SJSA1 (cell line): ENCODE measurements around the gene SPOCK1. TPM values are rescaled to one million over a fixed set of nuclear protein-coding genes. Genes with fewer than 3 reads are reported as not detected.

ENCODE experiments used
- DNase-seq, 2 experiments: peaks; one replicate each; pipeline ENCODE4 v3.0.0-alpha.2; 2015 to 2020; ENCODE audit warnings: low spot score in 2 of 2, low read depth in 1 of 2
- H3K27ac ChIP-seq: fragments of 250-450 bp; sonication (Bioruptor Pico); 2 replicates; pipeline ENCODE4 v1.5.1; 2020; ENCODE audit warnings: mild to moderate bottlenecking, moderate library complexity
- H3K27me3 ChIP-seq: fragments of 250-450 bp; sonication (Bioruptor Pico); replicated peaks from 2 replicates; pipeline ENCODE4 v1.5.1; 2020; ENCODE audit warnings: mild to moderate bottlenecking, moderate library complexity
- H3K36me3 ChIP-seq: fragments of 250-450 bp; sonication (Bioruptor Pico); 2 replicates; pipeline ENCODE4 v1.5.1; 2020; ENCODE audit warnings: mild to moderate bottlenecking
- H3K4me1 ChIP-seq: fragments of 250-450 bp; sonication (Bioruptor Pico); replicated peaks from 2 replicates; pipeline ENCODE4 v1.6.1; 2021; ENCODE audit warnings: mild to moderate bottlenecking
- H3K4me3 ChIP-seq: fragments of 250-450 bp; sonication (Bioruptor Pico); 2 replicates; pipeline ENCODE4 v1.5.1; 2020; ENCODE audit warnings: mild to moderate bottlenecking
- H3K9me3 ChIP-seq: fragments of 250-450 bp; sonication (Bioruptor Pico); replicated peaks from 2 replicates; pipeline ENCODE4 v1.5.1; 2020; ENCODE audit warnings: mild to moderate bottlenecking
- total RNA-seq: library from RNA; depleted of rRNA; stranded (reverse); fragments of >200 nt; shearing (Covaris generic); gene quantifications from 2 replicates; pipeline ENCODE4 v1.2.3, GENCODE V29; 2014

SPOCK1 gene
- total RNA-seq, 1 experiment from 2014 or later: 0.95 TPM

DNA sequence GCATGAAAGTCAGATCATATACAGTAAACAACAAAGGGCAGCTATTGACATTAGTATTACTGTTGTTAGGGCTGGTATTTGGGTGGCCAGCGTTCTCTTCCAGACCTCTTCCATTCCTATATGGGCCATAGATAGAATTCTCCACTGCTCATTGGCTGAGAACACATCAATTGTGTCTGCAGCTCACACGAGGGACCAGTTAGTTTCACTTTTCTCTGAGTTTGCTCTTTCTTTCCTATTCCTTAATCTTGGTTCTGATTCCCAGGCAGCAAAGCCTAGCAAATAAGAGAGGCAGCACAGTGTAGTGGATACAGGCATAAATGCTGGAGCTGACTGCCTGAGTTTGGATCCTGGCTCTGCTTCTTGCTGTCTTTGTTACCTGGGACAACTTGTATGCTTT, 476.4 kb downstream of the SPOCK1 start:
- no peak overlapping the region for H3K27ac ChIP-seq
- H3K4me1 ChIP-seq: no peaks in the 10 kb centered on the region
- H3K36me3 ChIP-seq: no peaks in the 10 kb centered on the region
- H3K4me3 ChIP-seq: no peak overlapping the region
- H3K27me3 ChIP-seq: no peaks in the 10 kb centered on the region
- H3K9me3 ChIP-seq: no peaks in the 10 kb centered on the region
- DNase-seq: no peak

- Histone ChIP-seq H3K27ac (no peak overlapping the region), H3K4me1 (no peaks in the 10 kb centered on the region), H3K4me3 (no peak overlapping the region), H3K27me3 (no peaks in the 10 kb centered on the region), H3K36me3 (no peaks in the 10 kb centered on the region), H3K9me3 (no peaks in the 10 kb centered on the region)
- DNase-seq: no peak
Observed at GRCh38 chr5:137022043-137022442, 477.1 kb downstream of the SPOCK1 start.

- Histone ChIP-seq H3K4me3 (no peak overlapping the region), H3K36me3 (no peaks in the 10 kb centered on the region), H3K4me1 (no peaks in the 10 kb centered on the region), H3K27ac (no peak overlapping the region), H3K9me3 (no peaks in the 10 kb centered on the region), H3K27me3 (no peaks in the 10 kb centered on the region)
- DNase-seq: no peak
Observed at GRCh38 chr5:137019229-137019628, 479.9 kb downstream of the SPOCK1 start.

- Histone ChIP-seq H3K4me3 (no peak overlapping the region), H3K27me3 (no peaks in the 10 kb centered on the region), H3K36me3 (no peaks in the 10 kb centered on the region), H3K9me3 (no peaks in the 10 kb centered on the region), H3K27ac (no peak overlapping the region), H3K4me1 (no peaks in the 10 kb centered on the region)
- no peak for DNase-seq
Observed at GRCh38 chr5:137016783-137017324, 482.3 kb downstream of the SPOCK1 start.

GRCh38 chr5:137015540-137016116, 483.5 kb downstream of the SPOCK1 start:
- Histone ChIP-seq H3K27me3 (no peaks in the 10 kb centered on the region), H3K27ac (no peak overlapping the region), H3K9me3 (no peaks in the 10 kb centered on the region), H3K36me3 (no peaks in the 10 kb centered on the region), H3K4me1 (no peaks in the 10 kb centered on the region), H3K4me3 (no peak overlapping the region)
- DNase-seq: no peak

DNA sequence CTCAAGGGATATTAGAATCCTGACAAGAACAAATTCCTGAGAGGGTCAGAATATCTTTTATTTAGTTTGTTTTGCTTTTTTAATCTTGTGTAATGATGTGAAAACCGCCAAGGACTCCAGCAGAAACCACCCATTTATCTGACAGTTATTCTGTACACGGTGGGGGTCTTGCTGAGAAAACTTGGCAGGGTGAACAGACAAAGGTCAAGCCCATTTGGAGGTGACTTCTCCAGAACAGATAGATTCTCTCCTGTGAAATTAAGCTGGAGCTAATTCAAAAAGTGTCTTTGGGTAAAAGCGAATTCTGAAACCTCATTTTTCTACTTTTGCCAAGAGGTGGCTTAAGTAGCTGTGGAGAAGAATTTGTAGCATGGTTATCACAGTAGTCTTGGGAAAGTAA, 484.4 kb downstream of the SPOCK1 start:
- no peaks in the 10 kb centered on the region for H3K36me3 ChIP-seq
- no peaks in the 10 kb centered on the region for H3K27me3 ChIP-seq
- no peaks in the 10 kb centered on the region for H3K9me3 ChIP-seq
- DNase-seq: no peak
- no peak overlapping the region for H3K4me3 ChIP-seq
- H3K4me1 ChIP-seq: no peaks in the 10 kb centered on the region
- H3K27ac ChIP-seq: no peak overlapping the region

- no peak overlapping the region for H3K4me3 ChIP-seq
- H3K4me1 ChIP-seq: no peaks in the 10 kb centered on the region
Observed at GRCh38 chr5:137010226-137010625, 488.9 kb downstream of the SPOCK1 start.

GRCh38 chr5:137004279-137004678, 494.8 kb downstream of the SPOCK1 start:
- no peaks in the 10 kb centered on the region for H3K36me3 ChIP-seq
- DNase-seq: no peak
- H3K4me3 ChIP-seq: no peak overlapping the region

More at GRCh38 chr5:137010226-137010625, 488.9 kb downstream of the SPOCK1 start:
- no peak for DNase-seq
- no peaks in the 10 kb centered on the region for H3K36me3 ChIP-seq
- H3K27me3 ChIP-seq: no peaks in the 10 kb centered on the region
- no peaks in the 10 kb centered on the region for H3K9me3 ChIP-seq
- no peak overlapping the region for H3K27ac ChIP-seq

DNA sequence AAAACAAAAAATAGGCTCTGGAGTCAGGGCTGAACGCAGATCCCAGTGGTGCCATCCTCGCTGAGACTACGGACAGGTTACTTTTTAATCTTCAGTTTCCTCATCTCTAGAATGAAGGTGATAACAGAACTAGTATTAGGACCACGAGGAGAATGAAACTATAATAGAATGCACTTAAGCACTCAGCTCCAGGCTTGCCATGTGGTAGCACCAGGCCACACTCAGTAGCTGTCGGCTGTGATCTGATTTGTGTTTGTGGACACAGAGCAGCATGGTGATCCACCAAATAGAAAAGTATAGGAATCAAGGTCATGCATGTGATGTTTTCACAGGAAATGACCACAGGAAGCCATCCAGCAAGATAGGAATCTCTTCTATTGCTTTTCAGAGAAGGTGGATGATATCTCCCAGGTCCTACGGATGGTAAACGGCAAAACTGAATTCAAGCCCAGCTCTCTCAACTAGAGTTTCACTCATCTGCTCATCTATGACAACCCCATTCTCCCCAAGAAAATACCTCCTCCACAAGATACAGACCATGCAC, 498.0 kb downstream of the SPOCK1 start:
- Histone ChIP-seq H3K27me3 (0 out of 2 replicates have a peak, but pooled peaks cover 4% of the 10 kb centered on the region), H3K9me3 (no peaks in the 10 kb centered on the region), H3K4me1 (no peaks in the 10 kb centered on the region), H3K27ac (no peak overlapping the region), H3K4me3 (no peak overlapping the region), H3K36me3 (no peaks in the 10 kb centered on the region)
- DNase-seq: no peak

More at GRCh38 chr5:137004279-137004678, 494.8 kb downstream of the SPOCK1 start:
- H3K4me1 ChIP-seq: no peaks in the 10 kb centered on the region
- no peak overlapping the region for H3K27ac ChIP-seq
- H3K9me3 ChIP-seq: no peaks in the 10 kb centered on the region
- no peaks in the 10 kb centered on the region for H3K27me3 ChIP-seq

DNA sequence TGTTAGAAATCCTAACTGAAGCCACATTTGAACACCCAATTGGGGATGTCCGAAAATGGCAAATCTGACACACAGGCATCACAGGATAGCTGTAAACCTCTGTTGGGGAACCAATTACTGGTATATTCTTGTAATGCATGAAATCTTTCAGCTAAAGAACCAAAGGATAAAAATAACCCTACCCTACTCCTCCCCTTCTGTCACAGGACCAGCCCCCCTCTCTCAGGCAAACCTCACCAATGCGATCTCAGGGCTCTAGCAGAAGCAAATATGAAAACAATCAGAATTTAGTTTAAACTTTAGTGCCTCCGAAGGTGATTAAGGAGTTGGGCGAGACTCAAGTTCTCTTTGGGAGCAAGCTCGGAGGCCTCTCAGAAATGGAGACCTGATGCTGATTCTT, 499.3 kb downstream of the SPOCK1 start:
- 0 out of 2 replicates have a peak, but pooled peaks cover 4% of the 10 kb centered on the region for H3K27me3 ChIP-seq

DNA sequence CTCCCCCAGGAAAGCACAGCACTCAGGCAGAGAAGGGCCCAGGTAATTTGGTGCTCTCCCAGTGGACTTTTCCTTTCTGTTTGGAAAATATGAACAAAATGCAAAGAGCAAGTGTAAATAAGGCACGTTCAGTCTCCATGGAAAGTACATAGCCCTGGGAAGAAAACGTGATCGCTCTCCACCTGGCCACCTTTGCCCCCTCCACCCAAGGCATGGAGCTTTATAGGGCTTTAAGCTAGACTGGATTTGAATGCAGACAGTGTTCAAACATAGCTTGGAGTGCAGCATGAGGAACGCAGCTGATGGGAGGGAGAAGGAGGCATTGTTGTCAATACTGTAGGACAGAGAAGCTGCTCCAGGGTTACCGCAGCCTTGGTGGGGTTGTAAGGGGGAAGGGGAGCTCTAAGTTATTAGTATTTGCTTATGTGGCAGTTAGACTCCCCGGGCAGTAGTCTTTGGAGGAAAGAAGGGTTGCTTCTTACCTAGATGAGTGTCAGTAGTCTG, 500.2 kb downstream of the SPOCK1 start:
- Histone ChIP-seq H3K36me3 (no peaks in the 10 kb centered on the region), H3K4me1 (no peaks in the 10 kb centered on the region), H3K27ac (no peak overlapping the region), H3K9me3 (no peaks in the 10 kb centered on the region), H3K4me3 (no peak overlapping the region), H3K27me3 (0 out of 2 replicates have a peak, but pooled peaks cover 4% of the 10 kb centered on the region)
- no peak for DNase-seq

More for the DNA sequence above, 499.3 kb downstream of the SPOCK1 start:
- DNase-seq: no peak
- no peaks in the 10 kb centered on the region for H3K9me3 ChIP-seq
- no peaks in the 10 kb centered on the region for H3K4me1 ChIP-seq
- H3K4me3 ChIP-seq: no peak overlapping the region
- no peaks in the 10 kb centered on the region for H3K36me3 ChIP-seq
- H3K27ac ChIP-seq: no peak overlapping the region

GRCh38 chr5:136994154-136994553, 505.0 kb downstream of the SPOCK1 start:
- Histone ChIP-seq H3K4me3 (no peak overlapping the region), H3K4me1 (no peaks in the 10 kb centered on the region), H3K9me3 (no peaks in the 10 kb centered on the region), H3K27me3 (peaks cover 4% of the 10 kb centered on the region; the same call in 1 of the 2 replicates), H3K27ac (no peak overlapping the region), H3K36me3 (no peaks in the 10 kb centered on the region)
- DNase-seq: no peak

DNA sequence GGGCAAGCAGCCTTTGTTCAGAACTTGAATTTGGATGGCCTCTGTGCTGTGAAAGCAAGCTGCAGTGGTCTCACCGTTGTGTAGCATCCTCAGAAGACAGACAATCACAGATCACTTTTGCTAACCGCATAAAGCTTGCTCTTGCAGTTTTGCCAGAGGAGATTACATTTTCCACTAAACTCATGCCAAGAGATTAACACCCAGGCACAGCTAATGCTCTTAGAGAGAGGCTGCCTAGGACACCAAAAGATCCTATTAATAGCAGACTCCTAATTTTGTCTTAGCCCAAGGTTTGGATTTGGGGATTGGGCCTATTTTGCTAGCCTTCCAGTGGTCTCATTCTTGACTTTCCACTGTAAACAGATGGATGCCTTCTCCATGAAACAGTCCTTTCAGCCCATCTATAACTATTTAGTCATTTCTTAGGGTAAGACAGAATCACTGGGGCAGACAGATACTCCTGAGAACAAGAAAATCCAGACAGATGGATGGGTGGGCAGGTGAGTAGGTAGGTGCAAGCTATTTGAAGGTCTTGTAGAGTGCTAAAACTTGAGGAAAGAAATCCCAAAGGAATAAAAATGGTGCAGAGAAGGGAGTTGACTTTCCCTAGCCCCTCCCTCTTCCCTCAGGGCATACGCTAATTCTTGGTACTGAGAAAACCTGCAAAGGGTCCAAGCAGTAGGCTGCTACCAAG, 506.2 kb downstream of the SPOCK1 start:
- no peaks in the 10 kb centered on the region for H3K4me1 ChIP-seq
- no peak overlapping the region for H3K4me3 ChIP-seq
- DNase-seq: no peak
- H3K36me3 ChIP-seq: no peaks in the 10 kb centered on the region
- no peaks in the 10 kb centered on the region for H3K9me3 ChIP-seq
- H3K27me3 ChIP-seq: peaks cover under 1% of the 10 kb centered on the region; the same call in 1 of the 2 replicates
- no peak overlapping the region for H3K27ac ChIP-seq
